RWPE2 (cell line): ENCODE data around the gene HELZ2.
"Not testable (repeated sequence)": the region's sequence is repeated elsewhere in the genome, so short reads cannot be mapped to it uniquely, and the experiment has no call there.

Experiments
- ATAC-seq: fragments of 200-7000 bp; cut with Tn5 transposase; 3 replicates; pipeline ENCODE4 v1.9.1; 2021; ENCODE audit warnings: low read depth
- DNase-seq: peaks from one replicate; pipeline ENCODE4 v3.0.0-alpha.2; 2020; ENCODE audit warnings: low spot score
- H3K27ac ChIP-seq: fragments of 450-650 bp; 2 replicates; pipeline ENCODE4 v1.5.1; 2017; ENCODE audit warnings: mild to moderate bottlenecking; ENCODE audit not compliant: poor library complexity, severe bottlenecking
- H3K27me3 ChIP-seq: fragments of 250-450 bp; sonication (Bioruptor Pico); 2 replicates; pipeline ENCODE4 v1.5.1; 2021; ENCODE audit warnings: mild to moderate bottlenecking, moderate library complexity; ENCODE audit not compliant: insufficient read depth, poor library complexity, severe bottlenecking
- H3K36me3 ChIP-seq: fragments of 250-450 bp; sonication (Bioruptor Pico); 2 replicates; pipeline ENCODE4 v1.5.1; 2020; ENCODE audit warnings: low read depth, mild to moderate bottlenecking, moderate library complexity
- H3K4me1 ChIP-seq: fragments of 250-450 bp; sonication (Bioruptor Pico); 2 replicates; pipeline ENCODE4 v1.5.1; 2021; ENCODE audit warnings: mild to moderate bottlenecking, moderate library complexity; ENCODE audit not compliant: insufficient read depth, poor library complexity, severe bottlenecking
- H3K4me3 ChIP-seq: fragments of 250-450 bp; sonication (Bioruptor Pico); 2 replicates; pipeline ENCODE4 v1.5.1; 2021; ENCODE audit warnings: mild to moderate bottlenecking, moderate library complexity; ENCODE audit not compliant: severe bottlenecking
- H3K9me3 ChIP-seq: fragments of 250-450 bp; sonication (Bioruptor Pico); 2 replicates; pipeline ENCODE4 v1.5.1; 2021; ENCODE audit warnings: mild to moderate bottlenecking, moderate library complexity; ENCODE audit not compliant: severe bottlenecking
- CTCF ChIP-seq: fragments of 450-650 bp; IDR thresholded peaks from one replicate; pipeline ENCODE4 v1.5.1; 2017; ENCODE audit warnings: mild to moderate bottlenecking, moderate library complexity; ENCODE audit not compliant: poor library complexity, severe bottlenecking

Gene HELZ2

DNA sequence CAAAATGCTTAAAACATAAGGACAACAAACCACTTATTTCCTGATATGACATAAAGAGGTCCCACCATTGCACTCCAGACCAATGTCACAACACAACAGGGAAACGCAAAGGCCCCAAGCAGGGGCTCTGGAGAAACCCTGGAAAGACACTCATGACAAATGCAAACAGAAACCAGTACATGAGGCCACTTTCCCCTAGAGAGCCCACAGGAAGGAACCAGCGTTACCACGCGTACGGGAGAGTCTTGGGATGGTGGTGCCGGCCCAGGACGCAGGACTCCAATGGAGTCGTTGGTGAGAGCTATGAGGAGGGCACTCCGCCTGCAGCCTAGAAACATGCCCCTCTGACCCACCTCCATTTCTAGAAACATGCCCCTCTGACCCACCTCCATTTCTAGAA is 32.6 kb upstream of the HELZ2 start:
- DNase-seq (peak; percentile 73), ATAC-seq (no peak)
- H3K36me3 ChIP-seq = peaks cover 28% of the 10 kb centered on the region

GRCh38 chr20:63602321-63602720 is 28.3 kb upstream of the HELZ2 start:
- no peaks in the 10 kb centered on the region for H3K27me3 ChIP-seq
- peaks cover 52% of the 10 kb centered on the region for H3K36me3 ChIP-seq
- DNase-seq (peak; percentile 51), ATAC-seq (no peak)
- no peak for TF ChIP-seq CTCF
- H3K9me3 ChIP-seq = no peaks in the 10 kb centered on the region
- no peak overlapping the region for H3K27ac ChIP-seq
- no peaks in the 10 kb centered on the region for H3K4me1 ChIP-seq
- H3K4me3 ChIP-seq = no peak overlapping the region

More for the DNA sequence above, 32.6 kb upstream of the HELZ2 start:
- no peak overlapping the region for H3K4me3 ChIP-seq
- no peak overlapping the region for H3K27ac ChIP-seq
- H3K9me3 ChIP-seq = no peaks in the 10 kb centered on the region
- H3K27me3 ChIP-seq = no peaks in the 10 kb centered on the region
- H3K4me1 ChIP-seq = no peaks in the 10 kb centered on the region
- TF ChIP-seq CTCF = no peak

- H3K27ac ChIP-seq, H3K9me3 ChIP-seq, H3K4me1 ChIP-seq, H3K27me3 ChIP-seq, ATAC-seq, H3K4me3 ChIP-seq: not testable (repeated sequence)
- DNase-seq = peak; percentile 60
- H3K36me3 ChIP-seq = peaks cover 52% of the 10 kb centered on the region
Measured at GRCh38 chr20:63601679-63602078, 27.6 kb upstream of the HELZ2 start.

GRCh38 chr20:63599396-63600050 is 25.5 kb upstream of the HELZ2 start:
- ATAC-seq (no peak), DNase-seq (peak; percentile 77)
- Histone ChIP-seq H3K27ac (no peak overlapping the region), H3K4me3 (no peak overlapping the region), H3K27me3 (no peaks in the 10 kb centered on the region), H3K4me1 (no peaks in the 10 kb centered on the region), H3K9me3 (no peaks in the 10 kb centered on the region), H3K36me3 (peaks cover 50% of the 10 kb centered on the region)
- TF ChIP-seq CTCF = no peak

GRCh38 chr20:63598479-63599395 is 24.7 kb upstream of the HELZ2 start:
- no peaks in the 10 kb centered on the region for H3K4me1 ChIP-seq
- no peaks in the 10 kb centered on the region for H3K27me3 ChIP-seq
- H3K4me3 ChIP-seq = no peak overlapping the region
- ATAC-seq (no peak), DNase-seq (peak; percentile 78)
- no peaks in the 10 kb centered on the region for H3K9me3 ChIP-seq
- H3K27ac ChIP-seq = no peak overlapping the region
- peaks cover 46% of the 10 kb centered on the region for H3K36me3 ChIP-seq
- TF ChIP-seq CTCF = no peak
